Measurements from ENCODE around the gene KISS1.

KISS1 gene

DNA sequence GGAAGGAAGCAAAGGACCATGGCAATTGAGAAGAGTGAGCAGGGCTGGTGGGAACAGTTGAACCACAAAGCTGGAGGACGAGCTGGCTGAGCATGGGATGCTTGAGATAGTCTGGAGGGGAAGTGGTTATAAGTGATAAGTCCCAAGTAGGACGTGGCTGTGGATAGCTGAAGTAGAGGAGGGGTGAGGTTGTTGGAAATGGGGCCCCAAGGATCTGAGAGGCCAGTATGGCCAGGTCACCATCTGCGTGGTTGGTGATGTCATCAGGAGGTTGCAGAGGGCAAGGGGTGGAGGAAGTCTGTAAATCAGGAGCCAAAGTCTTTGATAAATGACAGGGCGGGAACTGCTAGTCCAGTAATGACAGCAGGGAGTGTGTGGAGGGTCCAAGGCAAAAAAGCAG, 19.2 kb downstream of the KISS1 start:
- Histone ChIP-seq H3K4me1 (no peaks in the 10 kb centered on the region), H3K9me3 (no peaks in the 10 kb centered on the region), H3K27ac (no peak overlapping the region), H3K27me3 (peaks cover 0 to 32% of the 10 kb centered on the region in 2 donors), H3K4me3 (no peak overlapping the region), H3K36me3 (no peaks in the 10 kb centered on the region)
- TF ChIP-seq, protein P1, sequence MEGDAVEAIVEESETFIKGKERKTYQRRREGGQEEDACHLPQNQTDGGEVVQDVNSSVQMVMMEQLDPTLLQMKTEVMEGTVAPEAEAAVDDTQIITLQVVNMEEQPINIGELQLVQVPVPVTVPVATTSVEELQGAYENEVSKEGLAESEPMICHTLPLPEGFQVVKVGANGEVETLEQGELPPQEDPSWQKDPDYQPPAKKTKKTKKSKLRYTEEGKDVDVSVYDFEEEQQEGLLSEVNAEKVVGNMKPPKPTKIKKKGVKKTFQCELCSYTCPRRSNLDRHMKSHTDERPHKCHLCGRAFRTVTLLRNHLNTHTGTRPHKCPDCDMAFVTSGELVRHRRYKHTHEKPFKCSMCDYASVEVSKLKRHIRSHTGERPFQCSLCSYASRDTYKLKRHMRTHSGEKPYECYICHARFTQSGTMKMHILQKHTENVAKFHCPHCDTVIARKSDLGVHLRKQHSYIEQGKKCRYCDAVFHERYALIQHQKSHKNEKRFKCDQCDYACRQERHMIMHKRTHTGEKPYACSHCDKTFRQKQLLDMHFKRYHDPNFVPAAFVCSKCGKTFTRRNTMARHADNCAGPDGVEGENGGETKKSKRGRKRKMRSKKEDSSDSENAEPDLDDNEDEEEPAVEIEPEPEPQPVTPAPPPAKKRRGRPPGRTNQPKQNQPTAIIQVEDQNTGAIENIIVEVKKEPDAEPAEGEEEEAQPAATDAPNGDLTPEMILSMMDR (IDR thresholded peaks at IDR 0.05): no peak
- no peak for DNase-seq
- intact Hi-C loops (cut with DNase I; ENCODE audit: low total_unique reads): no loop called here

DNA sequence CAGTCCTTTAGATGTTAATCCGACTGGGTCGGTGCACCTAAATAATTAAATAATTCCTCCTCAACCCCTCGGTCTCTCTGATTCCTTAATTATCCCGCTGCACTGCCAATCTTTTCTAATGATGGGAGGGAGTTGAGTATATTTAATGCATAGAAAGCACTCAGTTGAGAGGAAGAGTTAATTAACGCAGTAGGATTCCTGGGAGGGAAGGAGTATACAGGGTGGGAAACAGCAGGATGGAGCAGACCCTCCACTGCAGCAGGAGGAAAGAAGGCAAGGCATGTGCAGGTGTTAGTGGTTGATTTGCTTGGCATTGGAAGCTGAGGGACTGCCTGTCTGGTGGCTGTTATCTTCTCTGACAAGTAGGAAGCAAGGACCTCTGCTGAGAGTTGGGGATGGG, 20.2 kb downstream of the KISS1 start:
- H3K9me3 ChIP-seq: no peaks in the 10 kb centered on the region
- no peaks in the 10 kb centered on the region for H3K36me3 ChIP-seq
- TF ChIP-seq, protein P1 (IDR thresholded peaks at IDR 0.05): no peak
- intact Hi-C loops (cut with DNase I; ENCODE audit: low total_unique reads): no loop called here
- no peak for DNase-seq
- no peaks in the 10 kb centered on the region for H3K4me1 ChIP-seq
- no peak overlapping the region for H3K27ac ChIP-seq
- no peak overlapping the region for H3K4me3 ChIP-seq
- peaks cover 0 to 32% of the 10 kb centered on the region in 2 donors for H3K27me3 ChIP-seq

DNA sequence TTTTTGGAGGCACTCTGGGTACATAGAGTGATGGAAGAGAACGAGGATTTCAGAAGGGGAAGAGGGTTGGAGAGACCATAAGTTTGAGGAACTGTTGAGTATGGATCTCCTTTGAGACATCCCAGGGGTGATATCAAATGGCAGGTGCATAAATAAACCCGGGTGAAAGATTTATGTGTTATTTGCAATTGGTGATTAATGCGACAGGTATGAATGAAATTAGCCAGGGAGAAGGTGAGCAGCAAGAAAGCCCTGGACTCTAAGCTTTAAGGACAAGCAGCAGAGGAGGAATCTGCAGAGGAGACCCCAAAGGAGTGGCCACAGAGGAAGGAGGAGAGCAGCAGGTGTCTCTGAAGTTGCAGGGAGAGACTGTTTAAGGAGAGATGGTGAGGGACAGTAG, 21.3 kb downstream of the KISS1 start:
- H3K4me3 ChIP-seq: no peak overlapping the region
- H3K27me3 ChIP-seq: peaks cover 0 to 32% of the 10 kb centered on the region in 2 donors
- peaks cover 0 to 7% (median 6%) of the 10 kb centered on the region in 3 donors for H3K9me3 ChIP-seq
- H3K36me3 ChIP-seq: no peaks in the 10 kb centered on the region
- TF ChIP-seq, protein P1 (IDR thresholded peaks at IDR 0.05): no peak
- intact Hi-C loops (cut with DNase I; ENCODE audit: low total_unique reads): no loop called here
- no peak for DNase-seq
- no peaks in the 10 kb centered on the region for H3K4me1 ChIP-seq
- H3K27ac ChIP-seq: no peak overlapping the region

DNA sequence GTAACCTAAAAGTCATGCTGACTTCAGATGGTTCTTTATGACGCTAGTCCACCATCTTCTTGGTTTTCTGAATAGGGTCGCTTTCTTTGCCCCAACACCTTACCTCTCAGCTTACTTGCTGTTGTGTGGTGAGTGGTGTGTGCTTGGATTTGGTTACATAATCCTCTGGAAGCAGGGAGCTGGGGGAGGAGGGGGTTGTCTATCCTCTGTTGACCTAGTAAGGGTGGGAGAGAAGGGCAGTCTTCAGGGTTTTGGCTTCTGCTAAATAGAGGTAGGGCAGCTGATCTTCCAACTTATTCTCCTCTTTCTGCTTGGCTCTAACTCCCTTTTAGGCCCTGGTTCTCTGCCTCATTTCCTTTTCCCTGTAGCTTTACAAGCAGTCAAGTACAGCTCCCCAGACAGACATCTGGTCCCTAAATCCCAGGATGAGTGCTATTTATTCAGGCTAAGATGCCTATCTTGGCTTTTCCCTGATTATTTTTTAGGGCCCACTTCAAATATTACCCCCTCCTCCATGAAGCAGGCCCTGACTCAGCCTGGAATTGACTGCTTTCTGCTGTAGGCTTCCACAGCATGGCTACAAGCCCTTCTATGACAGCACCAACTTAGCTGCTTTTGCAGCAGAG, 23.8 kb downstream of the KISS1 start:
- Histone ChIP-seq H3K4me3 (no peak overlapping the region), H3K36me3 (no peaks in the 10 kb centered on the region), H3K9me3 (peaks cover 0 to 19% (median 11%) of the 10 kb centered on the region in 3 donors), H3K27ac (no peak overlapping the region), H3K4me1 (no peaks in the 10 kb centered on the region), H3K27me3 (peaks cover 0 to 26% of the 10 kb centered on the region in 2 donors)
- TF ChIP-seq, protein P1 (IDR thresholded peaks at IDR 0.05): no peak
- no peak for DNase-seq
- intact Hi-C loops (cut with DNase I; ENCODE audit: low total_unique reads): no loop called here

DNA sequence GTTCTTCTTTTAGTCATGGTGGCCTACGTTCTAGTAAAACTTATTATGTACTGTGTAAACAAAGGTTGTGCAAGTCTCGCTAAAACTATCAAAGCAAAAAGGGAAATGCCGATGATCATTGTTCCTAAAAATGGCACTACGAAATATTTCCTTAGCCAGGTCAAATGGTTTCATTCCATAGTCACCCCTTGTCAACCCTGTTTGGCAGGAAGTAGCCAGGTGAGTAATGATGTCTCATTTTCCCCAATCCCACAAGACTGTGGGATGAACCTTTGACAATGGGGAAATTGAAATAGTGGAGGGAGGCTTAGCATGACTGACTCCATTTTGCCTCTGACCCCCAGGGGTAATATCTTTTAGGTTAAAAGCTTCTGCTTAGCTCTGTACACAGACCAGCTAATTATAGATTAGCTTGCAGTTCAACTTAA, 24.5 kb downstream of the KISS1 start:
- Histone ChIP-seq H3K4me1 (no peaks in the 10 kb centered on the region), H3K9me3 (peaks cover 0 to 19% (median 11%) of the 10 kb centered on the region in 3 donors), H3K27me3 (peaks cover 0 to 22% of the 10 kb centered on the region in 2 donors), H3K36me3 (no peaks in the 10 kb centered on the region), H3K27ac (no peak overlapping the region), H3K4me3 (no peak overlapping the region)
- intact Hi-C loops (cut with DNase I; ENCODE audit: low total_unique reads): no loop called here
- no peak for DNase-seq
- TF ChIP-seq, protein P1 (IDR thresholded peaks at IDR 0.05): no peak

Data from tibial artery (tissue), 4 donors.